ENCODE results near the gene CDK5RAP3.

GRCh38 chr17:48025904-48026501 is 55.1 kb downstream of the CDK5RAP3 start:
- TF ChIP-seq POLR2A (IDR thresholded peaks at IDR 0.05; ENCODE audit: low read depth, low read length) (no peak), POLR2AphosphoS5 (IDR thresholded peaks at IDR 0.05; ENCODE audit: low read depth, low read length) (no peak), TAF1 (IDR thresholded peaks at IDR 0.05; ENCODE audit: low read depth, low read length) (no peak), SPI1 (IDR thresholded peaks at IDR 0.05; ENCODE audit: low read depth, low read length) (no peak), PAX5 (IDR thresholded peaks at IDR 0.05; ENCODE audit: insufficient read depth, low read length, severe bottlenecking) (no peak), POU2F2 (IDR thresholded peaks at IDR 0.05; ENCODE audit: low read depth, low read length) (no peak)

Data from GM12891 (cell line).